HepG2 (cell line): Measurements from ENCODE around the gene IL17RC. TPM values are rescaled to one million over a fixed set of nuclear protein-coding genes. Genes with fewer than 3 reads are reported as not detected.

Source experiments
- ATF7 ChIP-seq, 2 experiments: fragments of 450-650 bp in 1 of 2; sonication (generic) in 1 of 2; formaldehyde crosslinking in 1 of 2; IDR thresholded peaks; 2 replicates each; pipeline versions ENCODE4 v1.4.0 to v1.6.1; 2016 to 2020; ENCODE audit warnings: antibody characterized with exemption in 1 of 2, mild to moderate bottlenecking in 1 of 2, missing genetic modification reagents in 1 of 2
- CREM ChIP-seq, 2 experiments: sonication (generic) in 1 of 2; formaldehyde crosslinking in 1 of 2; IDR thresholded peaks; 2 replicates each; pipeline versions ENCODE4 v1.4.0 to v1.6.1; 2016 to 2020; ENCODE audit warnings: antibody characterized with exemption in 1 of 2, mild to moderate bottlenecking in 1 of 2, missing genetic modification reagents in 1 of 2
- EP300 ChIP-seq, 3 experiments: sonication (generic) in 1 of 3; formaldehyde crosslinking in 1 of 3; IDR thresholded peaks; 2 replicates each; pipeline versions ENCODE4 v1.5.1 to v1.6.1; 2011 to 2020; ENCODE audit warnings: low read depth in 2 of 3, low read length in 2 of 3, borderline replicate concordance in 1 of 3, improper control_type of control experiment in 1 of 3, mild to moderate bottlenecking in 1 of 3, missing genetic modification reagents in 1 of 3, moderate library complexity in 1 of 3
- GATAD2A ChIP-seq: IDR thresholded peaks from 2 replicates; pipeline ENCODE4 v1.6.1; 2016
- JUND ChIP-seq: sonication (generic); formaldehyde crosslinking; IDR thresholded peaks from 2 replicates; pipeline ENCODE4 v1.8.0; 2022; ENCODE audit warnings: mild to moderate bottlenecking, missing genetic modification reagents
- MAFF ChIP-seq: IDR thresholded peaks from 2 replicates; pipeline ENCODE4 v1.6.1; 2011; ENCODE audit warnings: low read depth, low read length, improper control_type of control experiment
- MIER3 ChIP-seq: IDR thresholded peaks from 2 replicates; pipeline ENCODE4 v1.6.1; 2016; ENCODE audit warnings: missing compliant biosample characterization, borderline replicate concordance
- NFE2L2 ChIP-seq: fragments of 150-350 bp; IDR thresholded peaks from 2 replicates; pipeline ENCODE4 v1.6.1; 2014; ENCODE audit warnings: low read length
- PLRG1 ChIP-seq: fragments of 450-650 bp; conservative IDR thresholded peaks from 2 replicates; pipeline ENCODE4 v1.6.1; 2016
- SAP130 ChIP-seq: IDR thresholded peaks from 2 replicates; pipeline ENCODE4 v1.6.1; 2016; ENCODE audit warnings: low read depth
- SOX13 ChIP-seq, 3 experiments: fragments of 450-650 bp in 1 of 3; sonication (generic) in 1 of 3; formaldehyde crosslinking in 1 of 3; IDR thresholded peaks in 2 of 3; conservative IDR thresholded peaks in 1 of 3; 2 replicates each; pipeline versions ENCODE4 v1.5.0 to v1.6.1; 2016 to 2020; ENCODE audit warnings: antibody characterized with exemption in 1 of 3, mild to moderate bottlenecking in 1 of 3, missing compliant biosample characterization in 1 of 3, missing genetic modification reagents in 1 of 3, moderate library complexity in 1 of 3
- TGIF2 ChIP-seq: IDR thresholded peaks from 2 replicates; pipeline ENCODE4 v1.6.1; 2016; ENCODE audit warnings: control low read depth, missing compliant biosample characterization
- THAP11 ChIP-seq: IDR thresholded peaks from 2 replicates; pipeline ENCODE4 v1.6.1; 2016; ENCODE audit warnings: missing biosample characterization, missing genetic modification reagents
- ZNF124 ChIP-seq: sonication (generic); formaldehyde crosslinking; IDR thresholded peaks from 2 replicates; pipeline ENCODE4 v1.4.0; 2020; ENCODE audit warnings: missing genetic modification reagents
- ZNF496 ChIP-seq: sonication (generic); formaldehyde crosslinking; IDR thresholded peaks from 2 replicates; pipeline ENCODE4 v1.8.1; 2023; ENCODE audit warnings: mild to moderate bottlenecking, moderate library complexity, missing genetic modification reagents; ENCODE audit not compliant: insufficient replicate concordance
- ZNF878 ChIP-seq: sonication (generic); formaldehyde crosslinking; IDR thresholded peaks from 2 replicates; pipeline ENCODE4 v1.8.1; 2023; ENCODE audit warnings: mild to moderate bottlenecking, missing genetic modification reagents, moderate library complexity
- polyA plus RNA-seq, 8 experiments: library from polyadenylated mRNA; depleted of rRNA in 3 of 8; stranded (reverse) in 7 of 8; unstranded in 1 of 8; fragments of >200 nt; fragmentation: Illumina TruSeq in 4 of 8; extraction: Trizol in 4 of 8; gene quantifications; 2 replicates each; pipeline versions ENCODE4 v1.2.1 to v1.2.3, GENCODE V29; 2011 to 2016; ENCODE audit warnings: low read depth in 4 of 8, missing spikeins in 1 of 8, mixed read lengths in 1 of 8; ENCODE audit not compliant: insufficient read depth in 1 of 8
- total RNA-seq, 5 experiments: library from RNA; depleted of rRNA; stranded (reverse); fragments of >200 nt; fragmentation: Illumina TruSeq; extraction: Trizol; gene quantifications; 2 replicates each; pipeline ENCODE4 v1.2.3, GENCODE V29; 2016; ENCODE audit warnings: low read depth in 1 of 5
- TF ChIP-seq, protein P1 (sequence below): IDR thresholded peaks from 2 replicates; pipeline ENCODE4 v1.6.1; 2016; ENCODE audit warnings: mild to moderate bottlenecking, missing biosample characterization, missing genetic modification reagents
- TF ChIP-seq, protein P2 (sequence below): sonication (generic); formaldehyde crosslinking; IDR thresholded peaks from 2 replicates; pipeline ENCODE4 v1.5.0; 2020; ENCODE audit warnings: missing genetic modification reagents

Gene IL17RC
- total and polyA plus RNA-seq, 2 of the 13 experiments (the other 11 are each of a cell fraction or from before 2014, with no cell fraction given) = 20.7 to 24.0 TPM

DNA sequence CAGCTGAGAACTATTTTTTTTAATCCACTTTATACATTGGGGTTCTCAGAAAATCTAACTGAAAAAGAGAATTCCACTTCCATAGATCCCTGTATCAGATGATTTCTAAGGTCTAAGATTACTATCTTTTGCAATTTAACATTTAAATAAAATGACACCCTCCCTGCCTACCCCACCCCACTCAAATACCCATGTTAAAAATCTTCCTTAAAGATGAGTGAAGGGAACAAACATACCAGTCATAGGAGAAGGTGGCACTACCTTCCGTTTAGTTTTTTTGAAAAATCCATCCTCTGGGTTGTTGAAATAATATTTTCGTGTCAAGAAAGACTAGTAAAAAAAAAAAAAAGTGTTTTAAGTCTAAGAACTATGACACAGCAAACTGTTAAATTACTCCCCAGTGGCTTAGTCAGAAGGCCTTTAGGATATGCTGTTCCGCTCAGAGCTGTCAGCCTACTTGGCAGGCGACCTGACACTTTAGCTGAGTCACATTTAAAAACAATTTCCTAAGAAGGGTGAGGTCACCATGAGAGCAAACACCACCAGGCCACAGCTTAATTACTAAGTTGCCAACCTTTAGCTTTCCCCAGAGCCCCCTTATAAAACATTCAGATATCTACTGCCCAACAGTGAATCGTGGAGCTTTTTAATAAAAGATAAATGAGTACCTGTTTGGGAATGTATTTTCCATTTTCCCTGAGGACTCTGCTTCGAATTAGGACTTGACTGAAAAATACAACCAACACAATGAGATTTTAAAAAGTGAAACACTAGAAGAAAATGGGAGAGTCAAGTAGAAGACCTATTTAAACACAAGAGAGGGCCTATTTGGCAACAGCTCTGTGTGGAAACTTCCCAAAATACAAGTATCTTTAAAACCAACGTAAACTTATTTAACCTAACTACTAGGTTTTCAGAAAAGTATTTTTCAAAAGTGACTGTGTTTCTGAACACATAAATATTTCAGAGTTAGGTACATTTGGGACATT lies 60.1 kb downstream of the IL17RC start (continued):
- TF ChIP-seq ZNF124 (CRISPR knock-in tag) (no peak), TGIF2 (CRISPR knock-in tag) (peak; percentile 78; the same call in 1 of the 2 replicates), ZNF496 (CRISPR knock-in tag) (no peak), MAFF (peak; percentile 84), THAP11 (CRISPR knock-in tag) (0 out of 2 replicates have a peak, but pooled peaks have one; percentile 27), PLRG1 (no peak), MIER3 (CRISPR knock-in tag) (peak; percentile 44; the same call in 1 of the 2 replicates), CREM (IDR thresholded peaks at IDR 0.05) (peak; percentile 16; the same call in 1 of the 2 replicates), CREM (CRISPR knock-in tag; IDR thresholded peaks at IDR 0.05) (no peak), NFE2L2 (peak; percentile 92), EP300 (IDR thresholded peaks at IDR 0.05; ENCODE audit: low read depth in 2 of 2, low read length in 2 of 2) (0 out of 4 replicates have a peak, but pooled peaks of 1 of the 2 experiments have one; percentile 33), EP300 (CRISPR knock-in tag; IDR thresholded peaks at IDR 0.05; ENCODE audit: borderline replicate concordance) (no peak), SAP130 (CRISPR knock-in tag) (peak; percentile 90), ATF7 (IDR thresholded peaks at IDR 0.05) (peak; percentile 12; the same call in 1 of the 2 replicates), ATF7 (CRISPR knock-in tag; IDR thresholded peaks at IDR 0.05) (no peak), SOX13 (IDR thresholded peaks at IDR 0.05) (no peak), SOX13 (CRISPR knock-in tag; conservative IDR thresholded peaks at IDR 0.05 in 1 of 2, IDR thresholded peaks at IDR 0.05 in 1 of 2) (peak in 1 of 2 experiments; percentile 17; a peak in 1 of 4 replicates), GATAD2A (peak; percentile 62), JUND (CRISPR knock-in tag) (0 out of 2 replicates have a peak, but pooled peaks have one; percentile 18), ZNF878 (CRISPR knock-in tag) (0 out of 2 replicates have a peak, but pooled peaks have one; percentile 57)
- TF ChIP-seq, protein P1, sequence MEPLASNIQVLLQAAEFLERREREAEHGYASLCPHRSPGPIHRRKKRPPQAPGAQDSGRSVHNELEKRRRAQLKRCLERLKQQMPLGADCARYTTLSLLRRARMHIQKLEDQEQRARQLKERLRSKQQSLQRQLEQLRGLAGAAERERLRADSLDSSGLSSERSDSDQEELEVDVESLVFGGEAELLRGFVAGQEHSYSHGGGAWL (CRISPR knock-in tag) = no peak
- TF ChIP-seq, protein P2, sequence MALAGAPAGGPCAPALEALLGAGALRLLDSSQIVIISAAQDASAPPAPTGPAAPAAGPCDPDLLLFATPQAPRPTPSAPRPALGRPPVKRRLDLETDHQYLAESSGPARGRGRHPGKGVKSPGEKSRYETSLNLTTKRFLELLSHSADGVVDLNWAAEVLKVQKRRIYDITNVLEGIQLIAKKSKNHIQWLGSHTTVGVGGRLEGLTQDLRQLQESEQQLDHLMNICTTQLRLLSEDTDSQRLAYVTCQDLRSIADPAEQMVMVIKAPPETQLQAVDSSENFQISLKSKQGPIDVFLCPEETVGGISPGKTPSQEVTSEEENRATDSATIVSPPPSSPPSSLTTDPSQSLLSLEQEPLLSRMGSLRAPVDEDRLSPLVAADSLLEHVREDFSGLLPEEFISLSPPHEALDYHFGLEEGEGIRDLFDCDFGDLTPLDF (CRISPR knock-in tag) = no peak
